ENCODE measurements around the gene PP2D1. TPM values are rescaled to one million over a fixed set of nuclear protein-coding genes. Genes with fewer than 3 reads are reported as not detected.

The PP2D1 gene
- total and polyA plus RNA-seq, 2 of the 8 experiments (the other 6 are each of a cell fraction or from before 2014, with no cell fraction given): not detected

- H2BK12ac ChIP-seq (ENCODE audit: low read depth, low read length): no peak overlapping the region
- DNase-seq (ENCODE audit: low read depth in 1 of 2, low spot score in 2 of 2): no peak
- H3K4me2 ChIP-seq (ENCODE audit: insufficient read depth in 1 of 2, low read depth in 2 of 2, low read length in 2 of 2): peak overlapping the region; percentile 42 to 83; a peak in 3 of 4 replicates
- H4K91ac ChIP-seq (replicated peaks; ENCODE audit: insufficient read length, low read length): no peak overlapping the region
- peaks cover 0 to 2% (median under 1%) of the 10 kb centered on the region in 4 experiments; a peak in 2 of 7 replicates for H3K4me1 ChIP-seq (replicated peaks in 1 of 4; ENCODE audit: control insufficient read depth in 3 of 4, insufficient read depth in 4 of 4, low read length in 3 of 4)
- H3K27ac ChIP-seq (ENCODE audit: low read depth, low read length): no peak overlapping the region
- POLR2A ChIA-PET (ENCODE audit: partially characterized antibody): no interaction called here
- CTCF ChIA-PET (ENCODE audit: partially characterized antibody): interaction anchor here (1.0 kb wide), 1 partner anchor 107 kb away, joined by 3 read pairs; no protein-coding TSS in a partner anchor
- no peaks in the 10 kb centered on the region for H3K36me3 ChIP-seq (ENCODE audit: control insufficient read depth in 2 of 4, insufficient read depth in 4 of 4, low read length in 3 of 4)
- H3K9me3 ChIP-seq (ENCODE audit: insufficient read depth in 2 of 2, low read depth in 1 of 2, low read length in 1 of 2): no peaks in the 10 kb centered on the region
- H2AK5ac ChIP-seq (ENCODE audit: low read depth, low read length): no peak overlapping the region
- no peak overlapping the region for H2BK20ac ChIP-seq (ENCODE audit: low read length)
- H3K4me3 ChIP-seq (ENCODE audit: extremely low read depth in 1 of 4, insufficient read depth in 2 of 4, low read depth in 3 of 4, low read length in 4 of 4): peak overlapping the region; percentile 39 to 82 (median 60)
- no peak overlapping the region for H2BK120ac ChIP-seq (replicated peaks; ENCODE audit: low read depth, low read length)
- H3K56ac ChIP-seq (replicated peaks; ENCODE audit: insufficient read length, low read depth, low read length): no peak overlapping the region
- H3K18ac ChIP-seq (ENCODE audit: extremely low read depth, low read length): no peak overlapping the region; the same call in 1 of the 2 replicates
- WGBS, 2 experiments (ENCODE audit: extremely low coverage in 1 of 2, insufficient coverage in 1 of 2, insufficient read length in 1 of 2, insufficient replicate concordance in 2 of 2, low coverage in 1 of 2, low lambda C conversion rate in 2 of 2, missing lambda C conversion rate in 1 of 2): 16 to 100% methylated on average over 1 to 4 of the region's 4 CpGs
- TF ChIP-seq CTBP2 (IDR thresholded peaks at IDR 0.05; ENCODE audit: borderline replicate concordance, insufficient read depth, insufficient read length, low read length) (no peak), RAD21 (IDR thresholded peaks at IDR 0.05 in 1 of 2, conservative IDR thresholded peaks at IDR 0.05 in 1 of 2; ENCODE audit: low read depth in 2 of 2, low read length in 2 of 2) (no peak), TAF1 (IDR thresholded peaks at IDR 0.05; ENCODE audit: low read depth, low read length) (no peak), HDAC2 (IDR thresholded peaks at IDR 0.05; ENCODE audit: borderline replicate concordance in 1 of 2, low read depth in 2 of 2, low read length in 2 of 2) (no peak), CBX5 (IDR thresholded peaks at IDR 0.05; ENCODE audit: low read depth, low read length) (no peak), GABPA (IDR thresholded peaks at IDR 0.05; ENCODE audit: borderline replicate concordance, insufficient read depth, low read length) (no peak), CEBPB (IDR thresholded peaks at IDR 0.05; ENCODE audit: low read depth, low read length) (no peak), POLR2A (IDR thresholded peaks at IDR 0.05; ENCODE audit: control extremely low read depth in 1 of 2, low read depth in 2 of 2, low read length in 2 of 2) (no peak), SP2 (IDR thresholded peaks at IDR 0.05; ENCODE audit: low read length) (no peak), BACH1 (IDR thresholded peaks at IDR 0.05; ENCODE audit: low read length) (no peak)
- H3K27me3 ChIP-seq (replicated peaks in 1 of 4; ENCODE audit: control insufficient read depth in 3 of 4, extremely low read depth in 1 of 4, insufficient read depth in 3 of 4, low read length in 3 of 4): peaks cover 0 to 8% (median 4%) of the 10 kb centered on the region in 4 experiments; a peak in 2 of 7 replicates
- no peaks in the 10 kb centered on the region for H3K79me2 ChIP-seq (ENCODE audit: control insufficient read depth in 1 of 2, insufficient read depth in 2 of 2, low read length in 2 of 2)
- no peak for FAIRE-seq
- peaks cover 7% of the 10 kb centered on the region; the same call in 1 of the 2 replicates for H3K23me2 ChIP-seq (ENCODE audit: low read depth, low read length)
- no peak overlapping the region for H3K14ac ChIP-seq (ENCODE audit: insufficient read length)
- H3K9ac ChIP-seq (replicated peaks in 1 of 4; ENCODE audit: extremely low read depth in 1 of 4, low read depth in 3 of 4, low read length in 3 of 4): no peak overlapping the region
- no peak overlapping the region for H4K5ac ChIP-seq (ENCODE audit: insufficient read length, low read depth, low read length)
- no peak overlapping the region for H2AFZ ChIP-seq (ENCODE audit: low read length)
- H3K23ac ChIP-seq (ENCODE audit: insufficient read length): no peak overlapping the region
- no peaks in the 10 kb centered on the region for H3K79me1 ChIP-seq (ENCODE audit: low read depth, low read length)
- peaks cover 0 to 7% of the 10 kb centered on the region in 2 experiments for H4K20me1 ChIP-seq (replicated peaks in 1 of 2; ENCODE audit: control insufficient read depth in 1 of 2, insufficient read depth in 2 of 2, low read length in 2 of 2)
- no peak overlapping the region for H3K4ac ChIP-seq (replicated peaks; ENCODE audit: insufficient read length, low read depth, low read length)
- no peak overlapping the region for H2BK5ac ChIP-seq (ENCODE audit: low read depth, low read length)
- H2BK15ac ChIP-seq (ENCODE audit: low read length): no peak overlapping the region
- H4K8ac ChIP-seq (ENCODE audit: extremely low read depth, insufficient read depth, low read length): no peak overlapping the region
Observed at GRCh38 chr3:20039466-20039764, 27.4 kb upstream of the PP2D1 start.

All from H1 (cell line).